Stomach smooth muscle (tissue), 2 donors: ENCODE results near the gene UBE2I.

ENCODE experiments used
- H3K27ac ChIP-seq: one replicate; pipeline ENCODE4 v1.7.0; 2013; ENCODE audit warnings: mild to moderate bottlenecking, low read length, inconsistent platforms
- H3K27me3 ChIP-seq, 2 donors: one replicate each; pipeline ENCODE4 v1.7.0; 2013; ENCODE audit warnings: low read length in 2 of 2; ENCODE audit not compliant: insufficient read depth in 2 of 2, control insufficient read depth in 1 of 2
- H3K36me3 ChIP-seq, 2 donors: one replicate each; pipeline ENCODE4 v1.7.0; 2013; ENCODE audit warnings: low read length in 2 of 2; ENCODE audit not compliant: control insufficient read depth in 2 of 2, insufficient read depth in 2 of 2
- H3K4me1 ChIP-seq: one replicate; pipeline ENCODE4 v1.7.0; 2013; ENCODE audit warnings: low read length; ENCODE audit not compliant: control insufficient read depth, insufficient read depth
- H3K4me3 ChIP-seq, 2 donors: one replicate each; pipeline ENCODE4 v1.7.0; 2013; ENCODE audit warnings: low read length in 2 of 2
- H3K9ac ChIP-seq, 2 donors: one replicate each; pipeline ENCODE4 v1.7.0; 2013; ENCODE audit warnings: low read length in 2 of 2, mild to moderate bottlenecking in 1 of 2
- H3K9me3 ChIP-seq, 2 donors: one replicate each; pipeline ENCODE4 v1.7.0; 2013; ENCODE audit warnings: low read length in 2 of 2; ENCODE audit not compliant: control insufficient read depth in 2 of 2
- donor health status: healthy.
- donor health status: Pancreatic carcinoma.

The UBE2I gene

GRCh38 chr16:1314399-1315068 lies 5.1 kb downstream of the UBE2I start:
- no peak overlapping the region for H3K9ac ChIP-seq
- H3K4me1 ChIP-seq: peaks cover 35% of the 10 kb centered on the region
- H3K36me3 ChIP-seq: peaks cover 41 to 50% of the 10 kb centered on the region in 2 donors
- no peak overlapping the region for H3K27ac ChIP-seq
- H3K27me3 ChIP-seq: no peaks in the 10 kb centered on the region
- H3K9me3 ChIP-seq: no peaks in the 10 kb centered on the region
- H3K4me3 ChIP-seq: no peak overlapping the region

GRCh38 chr16:1315081-1316032 lies 5.9 kb downstream of the UBE2I start:
- H3K36me3 ChIP-seq: peaks cover 49 to 59% of the 10 kb centered on the region in 2 donors
- no peak overlapping the region for H3K9ac ChIP-seq
- H3K27me3 ChIP-seq: no peaks in the 10 kb centered on the region
- no peak overlapping the region for H3K4me3 ChIP-seq
- H3K4me1 ChIP-seq: peaks cover 35% of the 10 kb centered on the region
- no peak overlapping the region for H3K27ac ChIP-seq
- no peaks in the 10 kb centered on the region for H3K9me3 ChIP-seq

DNA sequence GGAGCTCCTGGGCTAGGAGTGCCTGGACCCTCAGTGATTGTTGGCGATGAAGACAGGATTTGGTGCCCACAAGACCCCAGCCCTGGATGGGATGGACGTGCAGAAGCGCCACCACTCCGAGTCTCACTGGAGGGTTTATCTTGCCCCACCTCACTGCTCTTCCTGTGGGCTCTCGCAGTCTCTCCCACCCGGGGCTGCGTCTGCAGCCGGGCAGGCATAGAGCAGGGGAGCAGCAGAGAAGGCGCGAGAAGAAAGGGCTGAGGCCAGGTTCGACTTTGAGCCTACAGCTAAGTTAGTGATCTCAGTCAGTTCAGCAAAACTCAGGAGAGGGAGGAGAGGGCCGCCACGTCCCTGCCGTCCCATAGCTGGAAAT lies 6.6 kb downstream of the UBE2I start:
- Histone ChIP-seq H3K4me1 (peaks cover 29% of the 10 kb centered on the region), H3K4me3 (no peak overlapping the region), H3K36me3 (peaks cover 55 to 65% of the 10 kb centered on the region in 2 donors), H3K9me3 (no peaks in the 10 kb centered on the region), H3K27me3 (no peaks in the 10 kb centered on the region), H3K9ac (no peak overlapping the region), H3K27ac (no peak overlapping the region)

GRCh38 chr16:1317479-1318267 lies 8.2 kb downstream of the UBE2I start:
- Histone ChIP-seq H3K9ac (no peak overlapping the region), H3K4me1 (peaks cover 13% of the 10 kb centered on the region), H3K27ac (no peak overlapping the region), H3K36me3 (peaks cover 55 to 66% of the 10 kb centered on the region in 2 donors), H3K9me3 (no peaks in the 10 kb centered on the region), H3K4me3 (no peak overlapping the region), H3K27me3 (no peaks in the 10 kb centered on the region)

GRCh38 chr16:1318268-1318545 lies 8.8 kb downstream of the UBE2I start:
- no peak overlapping the region for H3K4me3 ChIP-seq
- no peak overlapping the region for H3K27ac ChIP-seq
- no peaks in the 10 kb centered on the region for H3K9me3 ChIP-seq
- no peaks in the 10 kb centered on the region for H3K27me3 ChIP-seq
- H3K36me3 ChIP-seq: peaks cover 56 to 64% of the 10 kb centered on the region in 2 donors
- H3K9ac ChIP-seq: no peak overlapping the region
- peaks cover 7% of the 10 kb centered on the region for H3K4me1 ChIP-seq

- H3K36me3 ChIP-seq: peaks cover 60 to 66% of the 10 kb centered on the region in 2 donors
These were observed 9.6 kb downstream of the UBE2I start for GRCh38 chr16:1319041-1319440.

DNA sequence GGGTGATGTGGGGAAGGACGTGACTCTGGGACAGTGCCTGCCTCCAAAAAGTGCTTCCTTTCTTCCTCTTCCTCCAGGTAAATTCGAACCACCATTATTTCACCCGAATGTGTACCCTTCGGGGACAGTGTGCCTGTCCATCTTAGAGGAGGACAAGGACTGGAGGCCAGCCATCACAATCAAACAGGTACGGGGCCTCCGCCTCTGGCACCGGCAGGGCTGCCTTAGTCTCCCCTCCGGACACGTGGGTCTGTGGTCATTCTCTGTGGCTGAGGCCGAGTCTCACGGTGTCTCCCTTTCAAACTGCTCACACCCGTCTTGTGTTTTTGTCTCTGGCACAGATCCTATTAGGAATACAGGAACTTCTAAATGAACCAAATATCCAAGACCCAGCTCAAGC lies 10.7 kb downstream of the UBE2I start:
- Histone ChIP-seq H3K4me3 (no peak overlapping the region), H3K9ac (no peak overlapping the region), H3K27me3 (no peaks in the 10 kb centered on the region), H3K9me3 (no peaks in the 10 kb centered on the region), H3K27ac (no peak overlapping the region), H3K4me1 (no peaks in the 10 kb centered on the region), H3K36me3 (peaks cover 61 to 63% of the 10 kb centered on the region in 2 donors)

More at GRCh38 chr16:1319041-1319440, 9.6 kb downstream of the UBE2I start:
- Histone ChIP-seq H3K9me3 (no peaks in the 10 kb centered on the region), H3K4me3 (no peak overlapping the region), H3K27me3 (no peaks in the 10 kb centered on the region), H3K9ac (no peak overlapping the region), H3K4me1 (peaks cover under 1% of the 10 kb centered on the region), H3K27ac (no peak overlapping the region)

GRCh38 chr16:1320658-1321240 lies 11.3 kb downstream of the UBE2I start:
- peaks cover 56 to 63% of the 10 kb centered on the region in 2 donors for H3K36me3 ChIP-seq
- H3K4me1 ChIP-seq: no peaks in the 10 kb centered on the region
- no peaks in the 10 kb centered on the region for H3K27me3 ChIP-seq
- H3K9ac ChIP-seq: no peak overlapping the region
- no peaks in the 10 kb centered on the region for H3K9me3 ChIP-seq
- no peak overlapping the region for H3K4me3 ChIP-seq
- no peak overlapping the region for H3K27ac ChIP-seq

DNA sequence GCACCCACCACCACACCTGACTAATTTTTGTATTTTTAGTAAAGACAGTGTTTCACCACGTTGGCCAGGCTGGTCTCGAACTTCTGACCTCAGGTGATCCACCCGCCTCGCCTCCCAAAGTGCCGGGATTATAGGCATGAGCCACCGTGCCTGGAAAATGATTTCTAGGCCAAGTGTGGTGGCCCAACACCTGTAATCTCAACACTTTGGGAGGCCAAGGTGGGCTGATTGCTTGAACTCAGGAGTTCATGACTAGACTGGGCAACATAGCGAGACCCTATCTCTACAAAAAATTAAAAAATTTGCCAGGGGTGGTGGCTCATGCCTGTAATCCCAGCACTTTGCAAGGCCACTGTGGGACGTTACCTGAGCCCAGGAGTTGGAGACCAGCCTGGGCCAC lies 13.0 kb downstream of the UBE2I start:
- peaks cover 46 to 50% of the 10 kb centered on the region in 2 donors for H3K36me3 ChIP-seq
- no peak overlapping the region for H3K9ac ChIP-seq
- no peaks in the 10 kb centered on the region for H3K27me3 ChIP-seq
- no peak overlapping the region for H3K27ac ChIP-seq
- no peak overlapping the region for H3K4me3 ChIP-seq
- H3K9me3 ChIP-seq: no peaks in the 10 kb centered on the region
- no peaks in the 10 kb centered on the region for H3K4me1 ChIP-seq
